RPMI7951 (cell line): Measurements from ENCODE around the gene ANTXRL. TPM values are rescaled to one million over a fixed set of nuclear protein-coding genes. Genes with fewer than 3 reads are reported as not detected.
"Not testable (repeated sequence)": the region's sequence is repeated elsewhere in the genome, so short reads cannot be mapped to it uniquely, and the experiment has no call there.

Experiments used
- DNase-seq: peaks from one replicate; pipeline ENCODE4 v3.0.0-alpha.2; 2012; ENCODE audit warnings: low read depth
- total RNA-seq: library from RNA; depleted of rRNA; stranded (reverse); fragments of >200 nt; shearing (Covaris generic); gene quantifications from 2 replicates; pipeline ENCODE4 v1.2.3, GENCODE V29; 2014; rRNA removed

The ANTXRL gene
- total RNA-seq, 1 experiment from 2014 or later: not detected

GRCh38 chr10:46328853-46329689 is 42.3 kb downstream of the ANTXRL start:
- no peak for DNase-seq

- no peak for DNase-seq
Observed at GRCh38 chr10:46329690-46330016, 42.9 kb downstream of the ANTXRL start.

- no peak for DNase-seq
Observed at GRCh38 chr10:46330894-46331293, 44.1 kb downstream of the ANTXRL start.

- not testable (repeated sequence) for DNase-seq
Observed at GRCh38 chr10:46365484-46365883, 78.7 kb downstream of the ANTXRL start.

GRCh38 chr10:46367209-46367608 is 80.4 kb downstream of the ANTXRL start:
- DNase-seq: not testable (repeated sequence)

- not testable (repeated sequence) for DNase-seq
Observed at GRCh38 chr10:46367666-46368240, 81.0 kb downstream of the ANTXRL start.

- DNase-seq: not testable (repeated sequence)
Observed at GRCh38 chr10:46368956-46369355, 82.2 kb downstream of the ANTXRL start.

GRCh38 chr10:46374410-46374809 is 87.6 kb downstream of the ANTXRL start:
- not testable (repeated sequence) for DNase-seq

GRCh38 chr10:46375406-46375805 is 88.6 kb downstream of the ANTXRL start, which contains the start of gene ANXA8L1:
TSS of gene ANXA8L1 (plus strand) at chr10:46375776. CDS start at chr10:46375852, 76 bp downstream.
- DNase-seq: not testable (repeated sequence)

- not testable (repeated sequence) for DNase-seq
Observed at GRCh38 chr10:46377022-46377421, 90.2 kb downstream of the ANTXRL start.

GRCh38 chr10:46377651-46378050 is 90.9 kb downstream of the ANTXRL start:
- not testable (repeated sequence) for DNase-seq

GRCh38 chr10:46378108-46378507 is 91.3 kb downstream of the ANTXRL start:
- DNase-seq: not testable (repeated sequence)

GRCh38 chr10:46379233-46379848 is 92.5 kb downstream of the ANTXRL start:
- not testable (repeated sequence) for DNase-seq

Other genes with a start within 250 kb of the ANTXRL start
- not detected in 2 replicates for gene MSMB, start 240.7 kb upstream of the ANTXRL start, total RNA-seq
- 0.48 TPM in 1 of 2 replicates, not detected in the other for gene ANXA8L1, start 88.8 kb downstream of the ANTXRL start, total RNA-seq
- gene NPY4R, start 179.0 kb downstream of the ANTXRL start, total RNA-seq: 0.10 TPM in 1 of 2 replicates, not detected in the other